T-helper 1 cell (primary cell): ENCODE data around the gene TAS2R16.
"Not testable (repeated sequence)": the region's sequence is repeated elsewhere in the genome, so short reads cannot be mapped to it uniquely, and the experiment has no call there.

Experiments
- DNase-seq, 5 donors: peaks; one replicate each; pipeline ENCODE4 v3.0.0-alpha.2; 2012 to 2020

Gene TAS2R16

DNA sequence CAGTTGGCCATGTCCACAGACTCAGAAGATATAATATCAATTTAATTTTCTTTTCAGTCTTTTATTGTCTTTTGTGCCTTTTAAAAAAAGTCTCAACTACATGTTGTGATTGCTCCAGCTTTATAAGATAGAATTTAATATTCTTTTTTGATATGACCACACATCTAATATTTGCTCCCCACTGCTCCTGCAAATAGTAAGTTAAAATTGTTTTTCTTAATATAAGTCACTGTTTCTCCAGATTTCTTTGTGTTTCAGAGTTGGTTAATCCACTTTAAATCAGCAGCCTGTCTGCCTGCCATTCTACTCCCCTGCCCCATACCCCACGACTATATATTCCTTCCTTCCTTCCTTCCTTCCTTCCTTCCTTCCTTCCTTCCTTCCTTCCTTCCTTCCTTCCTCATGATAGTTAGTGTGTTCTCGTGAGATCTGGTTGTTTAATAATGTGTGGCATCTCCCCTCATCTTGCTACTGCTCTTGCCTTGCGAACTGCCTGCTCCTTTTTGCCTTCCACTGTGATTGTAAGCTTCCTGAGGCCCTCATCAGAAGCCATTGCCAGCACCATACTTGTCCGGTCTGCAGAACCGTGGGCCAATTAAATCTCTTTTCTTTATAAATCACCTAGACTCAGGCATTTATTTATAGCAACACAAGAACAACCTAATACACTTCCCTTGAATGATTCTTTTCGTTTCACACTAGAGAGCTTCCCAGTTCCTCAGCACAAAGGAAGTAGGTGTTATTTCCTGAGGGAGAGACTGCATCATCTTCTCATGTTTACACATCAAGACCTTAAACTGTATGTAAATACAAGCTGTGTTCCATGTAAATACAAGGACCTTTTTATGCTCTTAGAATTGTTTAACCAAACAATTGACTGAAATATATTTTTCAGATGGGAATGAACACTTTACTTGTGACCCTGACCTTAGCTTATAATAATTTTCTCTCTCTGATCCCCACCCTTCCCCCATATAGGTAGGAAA, 24.5 kb downstream of the TAS2R16 start:
- DNase-seq: no peak

DNA sequence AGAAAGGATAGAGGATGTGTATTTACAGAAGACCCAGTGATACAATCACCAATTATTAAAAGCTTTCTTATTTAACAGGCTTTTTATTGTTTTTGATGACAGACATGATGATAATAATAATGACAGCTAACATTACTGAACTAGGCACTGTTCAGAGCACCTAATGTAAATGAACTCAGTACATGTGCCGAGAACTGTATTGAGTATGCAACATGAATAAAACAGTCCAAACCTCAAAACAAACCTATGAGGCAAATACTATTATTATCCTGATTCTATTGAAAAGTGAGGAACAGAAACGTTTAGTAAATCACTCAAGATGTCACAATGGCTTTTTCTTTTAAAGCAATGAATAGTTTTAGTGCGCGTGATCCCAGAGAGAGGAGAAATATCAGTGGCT, 27.1 kb downstream of the TAS2R16 start:
- DNase-seq: no peak

DNA sequence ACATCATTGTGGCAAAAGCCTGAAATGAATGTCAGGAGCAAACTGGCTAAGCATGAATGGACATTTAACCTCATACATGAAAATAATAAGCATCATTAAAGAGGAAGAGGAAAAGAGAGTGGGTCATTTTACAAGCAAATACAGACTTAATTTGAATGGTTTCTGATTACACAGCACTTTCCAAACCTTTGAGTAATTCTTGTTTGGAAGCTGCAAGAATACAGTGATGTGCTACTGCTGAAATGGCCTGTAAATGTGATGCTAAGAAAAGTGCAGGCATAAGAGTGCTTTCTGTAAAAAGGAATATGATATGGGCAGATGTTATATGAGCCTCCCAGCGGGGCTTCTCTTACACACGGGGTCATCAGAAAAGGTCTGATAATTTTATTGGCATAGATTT, 30.2 kb downstream of the TAS2R16 start:
- no peak for DNase-seq

DNA sequence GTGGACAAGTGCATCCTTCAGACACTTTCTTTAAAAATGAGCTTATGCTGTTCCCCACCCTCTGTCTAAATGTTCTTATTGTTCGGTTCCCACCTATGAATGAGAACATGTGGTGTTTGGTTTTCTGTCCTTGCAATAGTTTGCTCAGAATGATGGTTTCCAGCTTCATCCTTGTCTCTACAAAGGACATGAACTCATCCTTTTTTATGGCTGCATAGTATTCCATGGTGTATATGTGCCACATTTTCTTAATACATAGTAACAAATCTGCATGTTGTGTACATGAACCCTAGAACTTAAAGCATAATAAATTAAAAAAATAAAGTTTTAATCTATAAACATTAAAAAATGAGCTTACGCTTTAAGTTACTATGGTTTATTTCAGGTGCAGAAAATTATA, 41.8 kb downstream of the TAS2R16 start:
- DNase-seq: not testable (repeated sequence)

DNA sequence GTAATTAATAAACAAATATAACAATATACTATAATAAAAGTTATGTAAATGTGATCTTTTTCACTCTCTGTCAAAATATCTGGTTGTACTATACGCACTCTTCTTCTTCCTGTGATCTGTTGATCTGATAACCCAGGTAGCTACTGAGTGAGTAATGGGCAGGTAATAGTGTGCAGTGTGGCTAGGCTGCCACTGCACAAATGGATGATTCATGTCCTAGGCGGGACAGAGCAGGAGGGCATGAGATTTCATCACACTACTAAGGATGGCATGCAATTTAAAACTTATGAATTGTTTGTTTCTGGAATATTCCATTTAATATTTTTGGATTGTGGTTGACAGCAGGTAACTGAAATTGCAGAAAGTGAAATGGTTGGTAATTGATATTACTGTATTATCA, 44.5 kb downstream of the TAS2R16 start:
- DNase-seq: no peak

DNA sequence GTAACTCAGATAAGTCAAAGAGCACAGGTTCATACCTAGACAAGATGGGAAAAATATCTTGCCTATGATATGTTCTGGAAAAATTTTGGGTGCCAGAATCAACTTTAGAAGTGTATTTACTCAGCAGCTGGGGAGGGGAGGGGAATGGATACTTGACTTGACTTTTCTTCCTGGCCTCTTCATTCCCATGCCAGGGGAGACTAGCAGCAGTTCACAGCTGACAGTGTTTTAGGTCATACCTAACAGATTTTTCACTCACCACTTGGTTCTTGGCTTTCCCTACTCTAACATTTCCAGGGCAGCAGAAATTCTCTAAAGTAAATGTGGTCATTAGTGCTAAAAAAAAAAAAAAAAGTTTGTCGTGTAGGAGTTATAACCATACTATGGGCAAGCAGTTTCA, 46.3 kb downstream of the TAS2R16 start:
- DNase-seq: no peak
